ENCODE data around the gene WBP1. TPM values are rescaled to one million over a fixed set of nuclear protein-coding genes. Genes with fewer than 3 reads are reported as not detected.
"Not testable (repeated sequence)": the region's sequence is repeated elsewhere in the genome, so short reads cannot be mapped to it uniquely, and the experiment has no call there.

Gene WBP1
- polyA plus RNA-seq, 2 of the 4 experiments (the other 2 are of a cell fraction), result 59.0 to 62.6 TPM

- H3K27ac ChIP-seq, result no peak overlapping the region
- 81% methylated on average over 4 of the region's 4 CpGs for WGBS (ENCODE audit: missing lambda C conversion rate)
- TF ChIP-seq EP300 (IDR thresholded peaks at IDR 0.05) (no peak), TFCP2L1 (CRISPR knock-in tag; IDR thresholded peaks at IDR 0.05) (no peak), USF2 (IDR thresholded peaks at IDR 0.05) (no peak), BHLHE40 (IDR thresholded peaks at IDR 0.05; ENCODE audit: low read depth, low read length) (no peak), ESRRA (IDR thresholded peaks at IDR 0.05; ENCODE audit: borderline replicate concordance, low read length) (no peak), CHD2 (IDR thresholded peaks at IDR 0.05; ENCODE audit: low read length, partially characterized antibody) (no peak), RAD21 (conservative IDR thresholded peaks at IDR 0.05 in 1 of 2, IDR thresholded peaks at IDR 0.05 in 1 of 2) (no peak), RARB (CRISPR knock-in tag; IDR thresholded peaks at IDR 0.05) (no peak), SREBF2 (IDR thresholded peaks at IDR 0.05) (no peak), HES2 (IDR thresholded peaks at IDR 0.05) (no peak), ZC3H11A (IDR thresholded peaks at IDR 0.05) (no peak), HOXB13 (CRISPR knock-in tag; IDR thresholded peaks at IDR 0.05; ENCODE audit: low read depth) (no peak), FOXS1 (CRISPR knock-in tag; IDR thresholded peaks at IDR 0.05) (no peak), HEYL (CRISPR knock-in tag; IDR thresholded peaks at IDR 0.05) (no peak), ZSCAN20 (CRISPR knock-in tag; IDR thresholded peaks at IDR 0.05) (no peak)
- TF ChIP-seq, protein P1, sequence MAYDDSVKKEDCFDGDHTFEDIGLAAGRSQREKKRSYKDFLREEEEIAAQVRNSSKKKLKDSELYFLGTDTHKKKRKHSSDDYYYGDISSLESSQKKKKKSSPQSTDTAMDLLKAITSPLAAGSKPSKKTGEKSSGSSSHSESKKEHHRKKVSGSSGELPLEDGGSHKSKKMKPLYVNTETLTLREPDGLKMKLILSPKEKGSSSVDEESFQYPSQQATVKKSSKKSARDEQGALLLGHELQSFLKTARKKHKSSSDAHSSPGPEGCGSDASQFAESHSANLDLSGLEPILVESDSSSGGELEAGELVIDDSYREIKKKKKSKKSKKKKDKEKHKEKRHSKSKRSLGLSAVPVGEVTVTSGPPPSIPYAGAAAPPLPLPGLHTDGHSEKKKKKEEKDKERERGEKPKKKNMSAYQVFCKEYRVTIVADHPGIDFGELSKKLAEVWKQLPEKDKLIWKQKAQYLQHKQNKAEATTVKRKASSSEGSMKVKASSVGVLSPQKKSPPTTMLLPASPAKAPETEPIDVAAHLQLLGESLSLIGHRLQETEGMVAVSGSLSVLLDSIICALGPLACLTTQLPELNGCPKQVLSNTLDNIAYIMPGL (CRISPR knock-in tag; IDR thresholded peaks at IDR 0.05; ENCODE audit: borderline replicate concordance), result no peak
- TF ChIP-seq, protein P2, sequence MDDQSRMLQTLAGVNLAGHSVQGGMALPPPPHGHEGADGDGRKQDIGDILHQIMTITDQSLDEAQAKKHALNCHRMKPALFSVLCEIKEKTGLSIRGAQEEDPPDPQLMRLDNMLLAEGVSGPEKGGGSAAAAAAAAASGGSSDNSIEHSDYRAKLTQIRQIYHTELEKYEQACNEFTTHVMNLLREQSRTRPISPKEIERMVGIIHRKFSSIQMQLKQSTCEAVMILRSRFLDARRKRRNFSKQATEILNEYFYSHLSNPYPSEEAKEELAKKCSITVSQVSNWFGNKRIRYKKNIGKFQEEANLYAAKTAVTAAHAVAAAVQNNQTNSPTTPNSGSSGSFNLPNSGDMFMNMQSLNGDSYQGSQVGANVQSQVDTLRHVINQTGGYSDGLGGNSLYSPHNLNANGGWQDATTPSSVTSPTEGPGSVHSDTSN (IDR thresholded peaks at IDR 0.05), result no peak
- ATAC-seq (no peak), DNase-seq (ENCODE audit: low read depth in 1 of 2, low spot score in 1 of 2) (no peak), FAIRE-seq (no peak)
- no peak overlapping the region for H3K4me2 ChIP-seq
- POLR2A ChIA-PET, result no interaction called here
- H3K4me3 ChIP-seq, result no peak overlapping the region
- no peaks in the 10 kb centered on the region for H3K9me3 ChIP-seq
- CTCF ChIA-PET, result interaction anchor here (0.9 to 2.7 kb wide), 3 partner anchors 10 to 124 kb away, joined by 4 to 8 read pairs (median 4); partner anchors contain the start of genes MRPL53 and PCGF1
- peaks cover 18% of the 10 kb centered on the region for H3K4me1 ChIP-seq
These were observed 4.5 kb downstream of the WBP1 start for GRCh38 chr2:74462786-74463105.

- Histone ChIP-seq H3K4me2 (peak overlapping the region; percentile 90), H3K9me3 (no peaks in the 10 kb centered on the region), H3K4me1 (peaks cover 15% of the 10 kb centered on the region), H3K4me3 (peak overlapping the region; percentile 91), H3K27ac (peak overlapping the region; percentile 90 to 95)
- ATAC-seq (peak; percentile 10 to 13; a peak in 5 of 6 replicates), DNase-seq (ENCODE audit: low read depth in 1 of 2, low spot score in 1 of 2) (no peak), FAIRE-seq (no peak)
- POLR2A ChIA-PET, result interaction anchor here (1.5 to 2.4 kb wide), 2 partner anchors 10 to 18 kb away, joined by 4 to 8 read pairs; partner anchors contain the start of genes CCDC142, INO80B and TTC31
- TF ChIP-seq HEYL (CRISPR knock-in tag; IDR thresholded peaks at IDR 0.05) (no peak), NR3C1 (IDR thresholded peaks at IDR 0.05) (no peak), SREBF2 (IDR thresholded peaks at IDR 0.05) (no peak), FOXS1 (CRISPR knock-in tag; IDR thresholded peaks at IDR 0.05) (no peak)
- CTCF ChIA-PET, result interaction anchor here (1.0 to 3.2 kb wide), 3 partner anchors 8 to 116 kb away, joined by 3 to 17 read pairs (median 10); partner anchors contain the start of genes CCDC142 and TTC31
- WGBS (ENCODE audit: missing lambda C conversion rate), result 16% methylated on average over 12 of the region's 13 CpGs
These were observed 6.2 kb downstream of the WBP1 start for GRCh38 chr2:74464406-74464805.

GRCh38 chr2:74470742-74471141 is 12.5 kb downstream of the WBP1 start:
- H3K27ac ChIP-seq; DNase-seq (ENCODE audit: low read depth in 1 of 2, low spot score in 1 of 2); ATAC-seq; H3K4me3 ChIP-seq; H3K9me3 ChIP-seq; FAIRE-seq: not testable (repeated sequence)
- ChIA-PET CTCF (interaction anchor here (0.6 to 5.2 kb wide), 2 partner anchors 12 to 18 kb away, joined by 3 to 37 read pairs; partner anchors contain the start of genes CCDC142 and TTC31), POLR2A (interaction anchor here (0.6 to 3.1 kb wide), 2 partner anchors 13 to 733 kb away, joined by 3 to 37 read pairs; partner anchors contain the start of genes TPRKB and WBP1)
- WGBS (ENCODE audit: missing lambda C conversion rate), result 95% methylated on average over 12 of the region's 12 CpGs
- Histone ChIP-seq H3K4me1 (peaks cover 20% of the 10 kb centered on the region), H3K4me2 (peak overlapping the region; percentile 92)
